Heart left ventricle (tissue), 13 donors: ENCODE measurements around the gene ASMTL.

Source experiments
- CTCF ChIP-seq, 12 donors: fragments of 200-600 bp; sonication (generic) in 4 of 12; IDR thresholded peaks; one replicate each; pipeline versions ENCODE4 v1.5.0 to v1.8.0; 2018 to 2022; ENCODE audit warnings: antibody characterized with exemption in 12 of 12, mild to moderate bottlenecking in 5 of 12
- POLR2A ChIP-seq, 2 donors: fragments of 450-650 bp; IDR thresholded peaks; one replicate each; pipeline ENCODE4 v1.6.1; 2017; ENCODE audit warnings: antibody characterized with exemption in 2 of 2, mild to moderate bottlenecking in 2 of 2, moderate library complexity in 2 of 2
- donor health status: ischemic (EF 13 %, LVEDD 7.1; RV severe dilation, severe dysfunction).
- donor health status: DM: no; HTN: yes; CAD: no.
- donor health status: DM: no; HTN: no; CAD: no.
- donor health status: ischemic (EF 25% LVEDD 6.9; RV normal size, moderate dysfunction).
- donor health status: ischemic (EF 25% LVEDD 5.7; RV mildly dilated, moderate dysfunction).
- donor health status: ischemic (EF 35%, LVEDD 5.7; RV mildly dilated, moderate dysfunction).
- donor health status: nonischemic (EF 11% LVEDD 7.7; RV severe dilation, severe dysfunction).
- donor health status: DM: yes; HTN: yes; CAD: no.
- donor health status: PGD.
- donor health status: ischemic (EF 29% LVEDD 5.4; RV normal size, mild dysfunction).
- donor health status: nonischemic (EF 23%, LVEDD 6.1; RV moderate dilation, normal function).

DNA sequence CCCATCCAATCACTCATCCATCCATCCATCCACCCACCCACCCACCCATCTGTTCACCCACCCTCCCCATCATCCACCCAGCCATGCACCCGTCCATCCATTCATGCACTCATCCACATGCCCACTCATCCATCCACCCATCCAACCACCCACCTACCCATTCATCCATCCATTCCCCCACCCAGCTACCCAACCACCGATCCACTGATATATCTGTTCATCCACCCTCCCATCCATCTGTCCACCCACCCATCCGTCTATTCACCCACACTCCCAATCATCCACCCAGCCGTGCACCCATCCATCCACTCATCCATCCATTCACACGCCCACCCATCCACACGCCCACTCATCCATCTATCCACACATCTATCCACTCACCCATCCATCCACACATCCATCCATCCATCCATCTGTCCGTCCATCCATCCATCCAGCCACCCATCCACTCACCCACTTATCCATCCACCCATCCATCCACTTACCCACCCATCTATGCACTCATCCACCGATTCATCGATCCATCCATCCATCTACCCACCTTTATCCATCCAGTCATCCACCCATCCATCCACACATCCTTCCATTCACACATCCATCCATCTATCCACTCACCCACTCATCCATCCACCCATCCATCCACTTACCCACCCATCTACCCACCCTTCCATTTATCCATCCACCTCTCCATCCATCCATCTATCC is 28.4 kb downstream of the ASMTL start:
- TF ChIP-seq CTCF (IDR thresholded peaks at IDR 0.05) (no peak), POLR2A (IDR thresholded peaks at IDR 0.05) (no peak)
